SK-N-MC (cell line): ENCODE data around the gene YY1AP1.
"Not testable (repeated sequence)": the region's sequence is repeated elsewhere in the genome, so short reads cannot be mapped to it uniquely, and the experiment has no call there.

Experiments
- EZH2 ChIP-seq: fragments of 200-600 bp; sonication (generic); IDR thresholded peaks from one replicate; pipeline ENCODE4 v1.6.1; 2017; ENCODE audit warnings: antibody characterized with exemption
- POLR2AphosphoS5 ChIP-seq: IDR thresholded peaks from 2 replicates; pipeline ENCODE4 v1.6.1; 2012; ENCODE audit warnings: mild to moderate bottlenecking, low read depth, low read length, borderline replicate concordance

DNA sequence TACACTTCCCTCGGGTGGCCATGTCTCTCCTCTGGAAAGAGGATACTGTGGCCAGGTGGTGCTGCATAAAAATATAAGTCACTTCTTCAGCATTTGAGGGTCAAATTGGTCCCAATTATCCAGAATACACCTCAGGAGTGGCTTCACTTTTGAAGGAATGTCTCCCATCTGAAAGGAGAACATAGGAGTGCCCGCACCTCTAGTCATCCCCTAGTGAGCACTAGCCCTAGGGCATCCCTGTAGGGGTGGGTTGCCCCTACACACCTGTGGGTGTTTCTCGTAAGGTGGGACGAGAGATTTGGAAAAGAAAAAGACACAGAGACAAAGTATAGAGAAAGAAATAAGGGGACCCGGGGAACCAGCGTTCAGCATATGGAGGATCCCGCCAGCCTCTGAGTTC lies 62.1 kb downstream of the YY1AP1 start:
- not testable (repeated sequence) for TF ChIP-seq POLR2AphosphoS5, EZH2
